ENCODE results near the gene CPHXL.

- TF ChIP-seq CTCF (IDR thresholded peaks at IDR 0.05) (peak; percentile 64 to 87 (median 78)), POLR2A (IDR thresholded peaks at IDR 0.05) (no peak)
These were observed 38.0 kb upstream of the CPHXL start for GRCh38 chr16:75764154-75764768.
